KMS-11 (cell line): Measurements from ENCODE around the gene LMF2.

Experiments used
- H2AFZ ChIP-seq: fragments of 200-600 bp; sonication (generic); 2 replicates; pipeline ENCODE4 v1.6.1; 2016; ENCODE audit warnings: antibody characterized with exemption, mixed run types, low read depth
- H3K27ac ChIP-seq: fragments of 200-600 bp; sonication (generic); 2 replicates; pipeline ENCODE4 v1.6.1; 2016; ENCODE audit warnings: mild to moderate bottlenecking, mixed run types
- H3K27me3 ChIP-seq: fragments of 200-600 bp; sonication (generic); 2 replicates; pipeline ENCODE4 v1.6.1; 2017; ENCODE audit warnings: mild to moderate bottlenecking, low read depth, mixed run types, moderate library complexity; ENCODE audit not compliant: insufficient read depth
- H3K36me3 ChIP-seq: fragments of 200-600 bp; sonication (generic); 2 replicates; pipeline ENCODE4 v1.6.1; 2017; ENCODE audit warnings: mild to moderate bottlenecking, mixed run types; ENCODE audit not compliant: insufficient read depth
- H3K4me1 ChIP-seq: fragments of 200-600 bp; sonication (generic); 2 replicates; pipeline ENCODE4 v1.6.1; 2016; ENCODE audit warnings: mild to moderate bottlenecking, low read depth, mixed run types; ENCODE audit not compliant: poor library complexity, severe bottlenecking
- H3K4me2 ChIP-seq: fragments of 200-600 bp; sonication (generic); 2 replicates; pipeline ENCODE4 v1.7.0; 2016; ENCODE audit warnings: mild to moderate bottlenecking, mixed run types
- H3K4me3 ChIP-seq: fragments of 200-600 bp; sonication (generic); IDR thresholded peaks from 2 replicates; pipeline ENCODE4 v1.6.1; 2017; ENCODE audit warnings: low read depth, low read length, mixed read lengths; ENCODE audit not compliant: insufficient read depth
- H3K79me2 ChIP-seq: fragments of 200-600 bp; sonication (generic); 2 replicates; pipeline ENCODE4 v1.6.1; 2016; ENCODE audit warnings: low read depth, mixed run types; ENCODE audit not compliant: insufficient read depth
- H3K9ac ChIP-seq: fragments of 200-600 bp; sonication (generic); 2 replicates; pipeline ENCODE4 v1.6.1; 2016; ENCODE audit warnings: mild to moderate bottlenecking, mixed run types
- H4K20me1 ChIP-seq: fragments of 200-600 bp; sonication (generic); 2 replicates; pipeline ENCODE4 v1.6.1; 2016; ENCODE audit warnings: mild to moderate bottlenecking, mixed run types; ENCODE audit not compliant: insufficient read depth
- TF ChIP-seq, protein P1 (sequence below): fragments of 200-600 bp; sonication (generic); conservative IDR thresholded peaks from 2 replicates; pipeline ENCODE4 v1.6.1; 2017; ENCODE audit warnings: low read depth, mild to moderate bottlenecking, antibody characterized with exemption, low read length, moderate library complexity, mixed read lengths

Gene LMF2

DNA sequence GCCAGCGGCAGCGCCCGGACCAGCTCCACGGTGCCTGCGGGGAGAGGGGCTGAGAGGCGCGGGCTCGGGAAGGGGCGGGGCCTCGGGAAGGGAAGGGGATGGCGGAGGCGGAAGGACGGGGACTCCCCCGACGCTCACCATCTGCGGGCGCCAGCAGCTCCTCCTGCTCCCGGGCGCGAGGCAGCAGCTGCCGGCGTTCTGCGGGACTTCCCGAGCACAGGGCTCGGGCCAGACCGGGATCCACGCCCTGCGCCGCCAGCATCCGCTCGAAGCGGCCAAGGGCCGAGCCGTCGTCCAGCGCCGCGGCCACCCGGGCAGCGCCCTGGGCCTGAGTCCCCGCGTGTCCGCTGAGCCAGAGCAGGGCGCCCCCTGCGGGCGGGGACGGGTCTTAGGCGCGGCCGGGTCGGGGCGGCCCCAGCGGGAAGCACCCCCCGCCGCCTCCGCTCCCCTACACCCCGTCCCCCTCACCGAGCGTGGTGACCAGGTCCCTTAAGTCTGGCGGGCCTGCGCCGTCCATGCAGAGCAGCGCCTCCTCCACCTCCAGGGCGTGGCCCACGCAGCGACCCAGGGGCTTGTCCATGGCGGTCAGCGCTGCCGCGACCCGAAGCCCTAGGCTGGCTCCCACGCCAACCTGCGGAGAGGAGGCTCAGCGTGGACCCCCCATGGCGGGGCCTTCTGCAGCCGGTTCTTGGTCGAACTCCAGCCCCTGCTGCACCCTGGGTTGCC lies 18.8 kb upstream of the LMF2 start:
- peak overlapping the region; percentile 22; the same call in 1 of the 2 replicates for H2AFZ ChIP-seq

DNA sequence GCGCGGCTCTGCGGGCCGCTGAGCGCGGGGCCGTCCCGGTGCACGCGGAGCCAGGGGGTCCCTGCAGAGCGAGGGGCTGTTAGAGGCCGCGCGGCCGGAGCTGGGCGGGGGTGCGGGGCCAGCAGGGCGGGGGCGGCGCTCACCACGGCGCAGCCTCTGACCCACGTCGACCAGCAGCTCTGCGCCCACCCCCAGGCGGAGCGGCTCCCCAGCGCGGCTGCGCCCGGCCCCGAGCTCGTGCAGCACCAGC lies 18.3 kb upstream of the LMF2 start:
- Histone ChIP-seq H3K79me2 (peaks cover 8% of the 10 kb centered on the region; the same call in 1 of the 2 replicates), H3K36me3 (no peaks in the 10 kb centered on the region), H3K27ac (peak overlapping the region; percentile 83), H2AFZ (no peak overlapping the region), H4K20me1 (no peaks in the 10 kb centered on the region), H3K9ac (peak overlapping the region; percentile 79), H3K4me2 (no peak overlapping the region), H3K4me3 (no peak overlapping the region), H3K27me3 (no peaks in the 10 kb centered on the region), H3K4me1 (peaks cover 4% of the 10 kb centered on the region)
- TF ChIP-seq, protein P1, sequence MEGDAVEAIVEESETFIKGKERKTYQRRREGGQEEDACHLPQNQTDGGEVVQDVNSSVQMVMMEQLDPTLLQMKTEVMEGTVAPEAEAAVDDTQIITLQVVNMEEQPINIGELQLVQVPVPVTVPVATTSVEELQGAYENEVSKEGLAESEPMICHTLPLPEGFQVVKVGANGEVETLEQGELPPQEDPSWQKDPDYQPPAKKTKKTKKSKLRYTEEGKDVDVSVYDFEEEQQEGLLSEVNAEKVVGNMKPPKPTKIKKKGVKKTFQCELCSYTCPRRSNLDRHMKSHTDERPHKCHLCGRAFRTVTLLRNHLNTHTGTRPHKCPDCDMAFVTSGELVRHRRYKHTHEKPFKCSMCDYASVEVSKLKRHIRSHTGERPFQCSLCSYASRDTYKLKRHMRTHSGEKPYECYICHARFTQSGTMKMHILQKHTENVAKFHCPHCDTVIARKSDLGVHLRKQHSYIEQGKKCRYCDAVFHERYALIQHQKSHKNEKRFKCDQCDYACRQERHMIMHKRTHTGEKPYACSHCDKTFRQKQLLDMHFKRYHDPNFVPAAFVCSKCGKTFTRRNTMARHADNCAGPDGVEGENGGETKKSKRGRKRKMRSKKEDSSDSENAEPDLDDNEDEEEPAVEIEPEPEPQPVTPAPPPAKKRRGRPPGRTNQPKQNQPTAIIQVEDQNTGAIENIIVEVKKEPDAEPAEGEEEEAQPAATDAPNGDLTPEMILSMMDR = 0 out of 2 replicates have a peak, but pooled peaks have one; percentile 13

More for the DNA sequence above, 18.8 kb upstream of the LMF2 start:
- Histone ChIP-seq H3K27ac (peak overlapping the region; percentile 83), H3K9ac (peak overlapping the region; percentile 79), H3K27me3 (no peaks in the 10 kb centered on the region), H3K36me3 (no peaks in the 10 kb centered on the region), H3K79me2 (peaks cover 8% of the 10 kb centered on the region; the same call in 1 of the 2 replicates), H3K4me3 (peak overlapping the region; percentile 31), H3K4me2 (peak overlapping the region; percentile 84), H4K20me1 (no peaks in the 10 kb centered on the region), H3K4me1 (peaks cover 4% of the 10 kb centered on the region)
- TF ChIP-seq, protein P1 = peak; percentile 54; the same call in 1 of the 2 replicates

DNA sequence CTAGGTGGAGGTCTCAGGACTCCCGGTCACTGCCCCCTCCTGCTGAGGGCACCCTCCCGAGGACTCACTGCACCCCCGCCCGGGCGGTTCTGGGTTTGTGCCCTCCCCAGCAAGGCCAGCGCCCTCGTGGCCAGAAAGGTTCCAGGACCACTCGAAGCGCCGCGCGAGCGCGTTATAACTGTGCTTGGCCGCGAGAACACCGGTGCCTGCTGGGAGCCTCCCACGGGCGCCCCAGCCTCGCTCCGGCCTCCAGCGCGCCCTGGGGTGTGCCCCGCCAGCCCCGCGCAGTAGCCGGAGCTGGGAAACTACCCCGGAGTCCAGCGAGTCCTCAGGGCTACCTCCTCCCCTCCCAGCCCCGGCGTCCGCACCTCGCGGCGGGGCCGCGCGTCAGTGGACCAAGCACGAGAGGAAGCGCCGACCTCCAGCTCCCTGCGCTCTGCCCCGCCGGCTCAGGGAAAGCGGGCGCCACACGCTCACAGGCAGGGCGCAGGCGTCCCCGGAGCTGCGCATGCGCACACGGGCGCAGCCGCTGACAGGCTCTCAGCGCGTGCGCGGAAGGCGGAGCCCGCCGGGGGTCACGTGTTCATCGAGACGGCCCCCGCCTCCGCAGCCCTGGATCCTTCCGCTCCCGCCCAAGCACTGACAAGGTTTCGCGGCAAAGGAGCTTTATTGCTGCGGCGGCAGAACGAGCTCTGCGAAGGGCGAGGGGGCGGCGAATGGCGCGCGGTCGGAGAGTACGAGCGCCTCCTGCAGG lies 17.8 kb upstream of the LMF2 start, which contains the start of gene SCO2:
TSS of gene SCO2 (minus strand) at position 495 of the 754 bp plus-strand sequence. CDS start 1,187 bp downstream, outside the sequence.
- H3K79me2 ChIP-seq = peaks cover 8% of the 10 kb centered on the region; the same call in 1 of the 2 replicates
- H3K27ac ChIP-seq = peak within 1 kb of the TSS; percentile 83
- H3K4me1 ChIP-seq = peaks cover 4% of the 10 kb centered on the region
- peak within 1 kb of the TSS; percentile 22; the same call in 1 of the 2 replicates for H2AFZ ChIP-seq
- H3K4me2 ChIP-seq = peak within 1 kb of the TSS; percentile 84
- TF ChIP-seq, protein P1 = no peak
- H3K4me3 ChIP-seq = peak within 1 kb of the TSS; percentile 31
- no peaks in the 10 kb centered on the region for H3K36me3 ChIP-seq
- no peaks in the 10 kb centered on the region for H3K27me3 ChIP-seq
- no peaks in the 10 kb centered on the region for H4K20me1 ChIP-seq
- H3K9ac ChIP-seq = peak within 1 kb of the TSS; percentile 79

DNA sequence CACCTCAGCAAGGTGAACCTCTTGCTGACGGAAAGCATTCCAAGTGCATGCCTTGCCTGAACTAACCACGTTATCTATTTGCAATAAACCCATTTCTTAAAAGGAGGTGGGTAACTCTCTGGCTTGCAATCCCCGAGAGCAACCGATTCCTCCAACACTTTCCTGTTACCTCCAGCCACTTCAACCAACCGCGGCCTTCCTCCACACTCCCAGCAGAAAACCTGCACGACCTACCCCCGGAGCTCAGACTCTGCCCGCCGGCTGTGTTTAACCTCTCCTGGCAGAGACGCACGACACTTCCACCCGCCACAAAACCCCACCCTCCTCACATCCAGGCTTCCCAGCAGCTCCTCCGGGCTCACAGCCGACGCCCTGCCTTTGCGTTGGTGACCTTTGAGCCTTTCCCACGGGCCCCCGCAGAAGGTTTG lies 17.2 kb upstream of the LMF2 start:
- TF ChIP-seq, protein P1 = no peak
- Histone ChIP-seq H3K79me2 (peaks cover 8% of the 10 kb centered on the region; the same call in 1 of the 2 replicates), H2AFZ (no peak overlapping the region)

More for the DNA sequence above, 17.2 kb upstream of the LMF2 start:
- Histone ChIP-seq H3K4me1 (peaks cover 4% of the 10 kb centered on the region), H3K4me2 (peak overlapping the region; percentile 52), H3K27me3 (no peaks in the 10 kb centered on the region), H3K27ac (peak overlapping the region; percentile 83), H4K20me1 (no peaks in the 10 kb centered on the region), H3K9ac (peak overlapping the region; percentile 79; the same call in 1 of the 2 replicates), H3K36me3 (no peaks in the 10 kb centered on the region), H3K4me3 (no peak overlapping the region)
